GM13977 (cell line): Measurements from ENCODE around the gene EZH1.
"Not testable (repeated sequence)": the region's sequence is repeated elsewhere in the genome, so short reads cannot be mapped to it uniquely, and the experiment has no call there.

ENCODE experiments used
- DNase-seq: peaks from one replicate; pipeline ENCODE4 v3.0.0; 2012; ENCODE audit warnings: low spot score
- in situ Hi-C: fragments of 300-500 bp; cut with MboI; formaldehyde crosslinking; loops from one replicate; pipeline ENCODE4 v1.12.0; 2022; ENCODE audit warnings: low sequenced_read_pairs, low pct_unique_long_range_greater_than_20kb, mixed read lengths, inconsistent platforms; ENCODE audit not compliant: unreplicated experiment
- TF ChIP-seq, protein P1 (sequence below): IDR thresholded peaks from 2 replicates; pipeline ENCODE4 v1.5.1; 2012; ENCODE audit warnings: mild to moderate bottlenecking, control low read depth; ENCODE audit not compliant: insufficient read depth; ENCODE audit errors: extremely low read depth, missing control alignments

Gene EZH1

GRCh38 chr17:42660692-42661345 is 84.0 kb downstream of the EZH1 start:
- TF ChIP-seq, protein P1, sequence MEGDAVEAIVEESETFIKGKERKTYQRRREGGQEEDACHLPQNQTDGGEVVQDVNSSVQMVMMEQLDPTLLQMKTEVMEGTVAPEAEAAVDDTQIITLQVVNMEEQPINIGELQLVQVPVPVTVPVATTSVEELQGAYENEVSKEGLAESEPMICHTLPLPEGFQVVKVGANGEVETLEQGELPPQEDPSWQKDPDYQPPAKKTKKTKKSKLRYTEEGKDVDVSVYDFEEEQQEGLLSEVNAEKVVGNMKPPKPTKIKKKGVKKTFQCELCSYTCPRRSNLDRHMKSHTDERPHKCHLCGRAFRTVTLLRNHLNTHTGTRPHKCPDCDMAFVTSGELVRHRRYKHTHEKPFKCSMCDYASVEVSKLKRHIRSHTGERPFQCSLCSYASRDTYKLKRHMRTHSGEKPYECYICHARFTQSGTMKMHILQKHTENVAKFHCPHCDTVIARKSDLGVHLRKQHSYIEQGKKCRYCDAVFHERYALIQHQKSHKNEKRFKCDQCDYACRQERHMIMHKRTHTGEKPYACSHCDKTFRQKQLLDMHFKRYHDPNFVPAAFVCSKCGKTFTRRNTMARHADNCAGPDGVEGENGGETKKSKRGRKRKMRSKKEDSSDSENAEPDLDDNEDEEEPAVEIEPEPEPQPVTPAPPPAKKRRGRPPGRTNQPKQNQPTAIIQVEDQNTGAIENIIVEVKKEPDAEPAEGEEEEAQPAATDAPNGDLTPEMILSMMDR = no peak
- DNase-seq = peak; percentile 9
- in situ Hi-C loops = loop anchor here (10.0 kb wide), 1 partner anchor 46 kb away; no protein-coding TSS in a partner anchor

GRCh38 chr17:42659932-42660274 is 84.9 kb downstream of the EZH1 start:
- not testable (repeated sequence) for DNase-seq
- in situ Hi-C loops = loop anchor here (10.0 kb wide), 1 partner anchor 45 kb away; no protein-coding TSS in a partner anchor

DNA sequence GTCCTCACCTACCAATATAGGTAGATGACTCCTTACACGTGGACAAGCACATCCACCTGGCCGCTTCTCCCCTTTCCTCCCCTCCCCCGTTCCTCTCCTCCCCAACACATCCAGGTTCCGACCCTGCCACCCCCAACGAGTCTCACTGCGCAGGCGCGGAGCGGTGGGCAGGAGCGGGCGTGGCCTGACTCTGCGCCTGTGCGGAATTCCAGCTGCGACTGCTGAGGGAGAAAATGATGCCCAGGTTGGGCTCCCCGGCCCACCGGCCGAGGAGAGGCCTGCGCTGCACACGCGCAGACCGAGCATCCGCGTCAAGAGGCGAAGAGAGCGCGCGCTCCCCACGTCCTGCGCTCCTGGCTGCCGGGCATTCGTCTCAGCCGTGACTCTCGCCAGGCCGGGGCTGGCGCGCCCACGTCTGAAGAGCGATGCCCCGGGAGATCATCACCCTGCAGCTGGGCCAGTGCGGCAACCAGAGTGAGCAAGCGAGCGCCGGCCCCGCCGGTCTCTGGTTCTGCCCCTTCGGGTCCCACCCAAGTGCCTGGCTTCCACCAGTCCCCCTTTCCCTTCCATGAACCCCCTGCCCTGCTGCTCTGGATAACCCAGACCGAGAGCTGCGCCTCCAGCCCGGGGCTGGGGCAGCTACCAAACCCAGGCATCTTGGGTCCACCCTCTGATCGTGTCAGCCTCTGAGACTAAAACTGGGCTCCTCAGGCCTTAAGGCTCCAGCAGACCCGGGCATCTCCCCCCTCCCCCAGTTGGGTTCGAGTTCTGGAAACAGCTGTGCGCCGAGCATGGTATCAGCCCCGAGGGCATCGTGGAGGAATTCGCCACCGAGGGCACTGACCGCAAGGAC is 85.5 kb downstream of the EZH1 start, which contains the start of gene TUBG2:
TSS of gene TUBG2 (plus strand) at position 206 of the 853 bp plus-strand sequence. CDS start at position 426, 220 bp downstream.
- TF ChIP-seq, protein P1 = no peak
- DNase-seq = peak; percentile 88
- in situ Hi-C loops = no loop called here

DNA sequence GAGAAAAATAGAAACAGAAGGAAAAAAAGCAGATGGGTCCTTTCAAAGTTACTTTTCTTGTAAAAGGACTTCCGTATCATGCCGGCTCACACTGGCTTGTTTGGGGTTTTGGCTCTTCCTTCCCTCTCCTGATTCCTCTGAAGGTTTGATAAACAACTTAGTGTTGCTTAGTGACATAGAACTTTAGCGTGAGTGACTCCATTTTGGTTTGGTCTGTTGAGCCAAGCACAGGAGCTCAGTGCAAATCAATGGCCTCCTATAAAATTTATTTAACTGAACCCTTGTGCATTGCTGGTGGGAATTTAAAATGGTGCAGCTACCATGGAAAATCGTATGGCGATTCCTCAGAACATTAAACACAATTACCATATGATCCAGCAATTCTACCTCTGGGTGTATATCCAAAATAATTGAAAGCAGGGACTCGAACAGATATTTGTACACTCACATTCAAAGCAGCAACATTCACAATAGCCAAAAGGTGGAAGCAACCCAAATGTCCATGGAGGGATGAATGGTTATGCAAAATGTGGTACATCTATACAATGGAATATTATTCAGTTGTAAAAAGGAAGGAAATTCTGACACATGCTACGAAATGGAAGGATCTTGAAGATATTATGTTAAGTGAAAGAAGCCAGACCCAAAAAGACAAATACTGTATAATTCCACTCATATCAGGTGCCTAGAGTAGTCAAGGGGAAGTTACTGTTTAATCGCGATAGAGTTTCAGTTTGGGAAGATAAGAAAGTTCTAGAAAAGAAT is 86.8 kb downstream of the EZH1 start:
- in situ Hi-C loops = no loop called here
- TF ChIP-seq, protein P1 = no peak

GRCh38 chr17:42655528-42655927 is 89.3 kb downstream of the EZH1 start:
- TF ChIP-seq, protein P1 = no peak
- in situ Hi-C loops = no loop called here
- no peak for DNase-seq

More for the DNA sequence above, 86.8 kb downstream of the EZH1 start:
- no peak for DNase-seq

DNA sequence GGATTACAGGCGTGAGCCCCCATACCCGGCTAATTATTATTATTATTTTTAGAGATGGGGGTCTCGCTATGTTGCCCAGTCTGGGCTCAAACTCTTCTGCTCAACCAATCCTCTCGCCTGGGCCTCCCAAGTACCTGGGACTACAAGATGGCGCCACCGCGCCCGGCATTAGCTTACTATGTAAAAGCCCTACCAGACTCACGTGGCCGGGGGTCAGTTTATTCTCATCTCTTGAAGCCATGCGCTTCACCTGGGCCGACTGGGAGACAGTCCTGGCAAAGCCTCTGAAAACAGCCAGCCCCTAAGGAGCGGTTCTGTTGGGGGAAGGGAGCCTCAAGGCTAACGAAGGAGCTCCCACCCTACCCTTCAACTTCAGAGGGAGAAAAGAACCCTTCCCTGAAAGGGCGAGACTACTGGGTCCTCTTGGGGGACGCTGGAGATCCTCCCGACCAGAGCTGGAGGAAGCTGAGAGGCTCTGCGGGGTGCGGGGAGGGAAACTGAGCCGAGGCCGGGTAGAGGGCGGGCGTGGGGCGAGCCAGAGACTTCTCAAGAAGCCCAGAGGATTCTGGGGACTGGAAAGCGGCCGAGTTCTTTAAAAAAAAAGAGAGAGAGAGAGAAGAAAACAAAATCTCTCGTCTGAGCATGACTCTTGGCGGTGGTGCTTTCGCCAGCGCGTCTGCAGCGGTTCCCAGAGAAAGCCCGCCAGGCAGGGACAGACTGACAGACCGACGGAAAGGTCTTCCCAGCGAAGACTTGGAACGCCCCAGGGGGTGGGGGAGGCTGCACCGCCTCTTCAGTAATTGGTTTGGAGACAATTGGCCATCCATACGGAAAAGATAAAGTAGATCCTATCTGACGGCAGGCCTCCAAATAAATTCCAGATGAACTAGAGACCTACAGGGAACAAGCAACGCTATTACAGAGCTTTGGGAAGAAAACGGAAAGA is 91.4 kb downstream of the EZH1 start:
- in situ Hi-C loops = no loop called here
- TF ChIP-seq, protein P1 = no peak
- no peak for DNase-seq
